Mesothelial cell of epicardium (in vitro differentiated cells): ENCODE results near the gene NOS1AP. TPM values are rescaled to one million over a fixed set of nuclear protein-coding genes. Genes with fewer than 3 reads are reported as not detected.
A peak's percentile ranks its signal among the peaks of the same experiment; 100 is the strongest.

ENCODE experiments used
- DNase-seq, 2 experiments: peaks; one replicate each; pipeline ENCODE4 v3.0.0; 2021; ENCODE audit warnings: low spot score in 2 of 2; ENCODE audit not compliant: unreplicated experiment in 2 of 2
- H3K27ac Mint-ChIP-seq: 2 replicates; pipeline ENCODE4 v1.8.0; 2021; ENCODE audit warnings: mixed read lengths
- H3K27me3 Mint-ChIP-seq: 2 replicates; pipeline ENCODE4 v1.8.0; 2021; ENCODE audit warnings: low read depth, mixed read lengths
- H3K36me3 Mint-ChIP-seq: 2 replicates; pipeline ENCODE4 v1.8.0; 2021; ENCODE audit warnings: mixed read lengths
- H3K4me1 Mint-ChIP-seq: 2 replicates; pipeline ENCODE4 v1.8.0; 2021; ENCODE audit warnings: mixed read lengths
- H3K4me3 Mint-ChIP-seq: 2 replicates; pipeline ENCODE4 v1.8.0; 2021; ENCODE audit warnings: mild to moderate bottlenecking, moderate library complexity, mixed read lengths
- H3K9me3 Mint-ChIP-seq: 2 replicates; pipeline ENCODE4 v1.8.0; 2021; ENCODE audit warnings: mixed read lengths
- CTCF ChIP-seq: fragments of 200-600 bp; sonication (generic); IDR thresholded peaks from one replicate; pipeline ENCODE4 v1.5.0; 2021; ENCODE audit warnings: antibody characterized with exemption; ENCODE audit not compliant: unreplicated experiment
- total RNA-seq: library from RNA; stranded (reverse); gene quantifications from 3 replicates; pipeline ENCODE4 v1.2.1, GENCODE V29; 2021

NOS1AP gene
- total RNA-seq, 1 donor from 2014 or later = 4.4 TPM

- H3K4me3 Mint-ChIP-seq = no peak overlapping the region
- no peaks in the 10 kb centered on the region for H3K27me3 Mint-ChIP-seq
- peaks cover 8% of the 10 kb centered on the region for H3K9me3 Mint-ChIP-seq
- DNase-seq = no peak
- no peaks in the 10 kb centered on the region for H3K36me3 Mint-ChIP-seq
- TF ChIP-seq CTCF = no peak
- H3K27ac Mint-ChIP-seq = no peak overlapping the region
- peaks cover 14% of the 10 kb centered on the region for H3K4me1 Mint-ChIP-seq
Measured at GRCh38 chr1:162088281-162088969, 18.9 kb downstream of the NOS1AP start.

GRCh38 chr1:162089748-162090147 lies 20.3 kb downstream of the NOS1AP start:
- H3K27ac Mint-ChIP-seq = no peak overlapping the region
- H3K36me3 Mint-ChIP-seq = no peaks in the 10 kb centered on the region
- DNase-seq = no peak
- no peak for TF ChIP-seq CTCF
- no peak overlapping the region for H3K4me3 Mint-ChIP-seq
- H3K4me1 Mint-ChIP-seq = peaks cover 20% of the 10 kb centered on the region
- peaks cover 4% of the 10 kb centered on the region for H3K9me3 Mint-ChIP-seq
- no peaks in the 10 kb centered on the region for H3K27me3 Mint-ChIP-seq

- Mint-ChIP-seq H3K27me3 (no peaks in the 10 kb centered on the region), H3K4me3 (no peak overlapping the region), H3K4me1 (peaks cover 20% of the 10 kb centered on the region), H3K36me3 (no peaks in the 10 kb centered on the region), H3K9me3 (peaks cover 4% of the 10 kb centered on the region), H3K27ac (no peak overlapping the region)
- no peak for DNase-seq
- no peak for TF ChIP-seq CTCF
Measured at GRCh38 chr1:162090378-162090777, 20.9 kb downstream of the NOS1AP start.

GRCh38 chr1:162091681-162092524 lies 22.4 kb downstream of the NOS1AP start:
- Mint-ChIP-seq H3K27ac (peak overlapping the region; percentile 58), H3K27me3 (no peaks in the 10 kb centered on the region), H3K4me3 (no peak overlapping the region), H3K9me3 (peaks cover 5% of the 10 kb centered on the region), H3K36me3 (no peaks in the 10 kb centered on the region), H3K4me1 (peaks cover 20% of the 10 kb centered on the region)
- DNase-seq = no peak
- no peak for TF ChIP-seq CTCF

- H3K4me1 Mint-ChIP-seq = peaks cover 18% of the 10 kb centered on the region
- DNase-seq = no peak
- no peak overlapping the region for H3K27ac Mint-ChIP-seq
- peaks cover 12% of the 10 kb centered on the region for H3K9me3 Mint-ChIP-seq
- H3K27me3 Mint-ChIP-seq = no peaks in the 10 kb centered on the region
- no peaks in the 10 kb centered on the region for H3K36me3 Mint-ChIP-seq
- H3K4me3 Mint-ChIP-seq = no peak overlapping the region
- TF ChIP-seq CTCF = no peak
Measured at GRCh38 chr1:162093095-162093494, 23.6 kb downstream of the NOS1AP start.
